GM13976 (cell line): ENCODE data around the gene RAB26.

ENCODE experiments used
- DNase-seq: peaks from one replicate; pipeline ENCODE4 v3.0.0; 2012; ENCODE audit warnings: low spot score
- in situ Hi-C: fragments of 300-500 bp; cut with MboI; formaldehyde crosslinking; loops from one replicate; pipeline ENCODE4 v1.12.0; 2022; ENCODE audit warnings: low sequenced_read_pairs, mixed read lengths, inconsistent platforms; ENCODE audit not compliant: unreplicated experiment
- TF ChIP-seq, protein P1 (sequence below): IDR thresholded peaks from 2 replicates; pipeline ENCODE4 v1.5.1; 2012; ENCODE audit warnings: borderline replicate concordance, mild to moderate bottlenecking; ENCODE audit not compliant: insufficient read depth; ENCODE audit errors: extremely low read depth, missing control alignments, control extremely low read depth

Gene RAB26

GRCh38 chr16:2175454-2175853 lies 27.0 kb downstream of the RAB26 start:
- DNase-seq = no peak
- TF ChIP-seq, protein P1, sequence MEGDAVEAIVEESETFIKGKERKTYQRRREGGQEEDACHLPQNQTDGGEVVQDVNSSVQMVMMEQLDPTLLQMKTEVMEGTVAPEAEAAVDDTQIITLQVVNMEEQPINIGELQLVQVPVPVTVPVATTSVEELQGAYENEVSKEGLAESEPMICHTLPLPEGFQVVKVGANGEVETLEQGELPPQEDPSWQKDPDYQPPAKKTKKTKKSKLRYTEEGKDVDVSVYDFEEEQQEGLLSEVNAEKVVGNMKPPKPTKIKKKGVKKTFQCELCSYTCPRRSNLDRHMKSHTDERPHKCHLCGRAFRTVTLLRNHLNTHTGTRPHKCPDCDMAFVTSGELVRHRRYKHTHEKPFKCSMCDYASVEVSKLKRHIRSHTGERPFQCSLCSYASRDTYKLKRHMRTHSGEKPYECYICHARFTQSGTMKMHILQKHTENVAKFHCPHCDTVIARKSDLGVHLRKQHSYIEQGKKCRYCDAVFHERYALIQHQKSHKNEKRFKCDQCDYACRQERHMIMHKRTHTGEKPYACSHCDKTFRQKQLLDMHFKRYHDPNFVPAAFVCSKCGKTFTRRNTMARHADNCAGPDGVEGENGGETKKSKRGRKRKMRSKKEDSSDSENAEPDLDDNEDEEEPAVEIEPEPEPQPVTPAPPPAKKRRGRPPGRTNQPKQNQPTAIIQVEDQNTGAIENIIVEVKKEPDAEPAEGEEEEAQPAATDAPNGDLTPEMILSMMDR = no peak
- in situ Hi-C loops = no loop called here

- DNase-seq = no peak
- in situ Hi-C loops = no loop called here
- TF ChIP-seq, protein P1 = no peak
These were observed 27.6 kb downstream of the RAB26 start for GRCh38 chr16:2176047-2176446.

DNA sequence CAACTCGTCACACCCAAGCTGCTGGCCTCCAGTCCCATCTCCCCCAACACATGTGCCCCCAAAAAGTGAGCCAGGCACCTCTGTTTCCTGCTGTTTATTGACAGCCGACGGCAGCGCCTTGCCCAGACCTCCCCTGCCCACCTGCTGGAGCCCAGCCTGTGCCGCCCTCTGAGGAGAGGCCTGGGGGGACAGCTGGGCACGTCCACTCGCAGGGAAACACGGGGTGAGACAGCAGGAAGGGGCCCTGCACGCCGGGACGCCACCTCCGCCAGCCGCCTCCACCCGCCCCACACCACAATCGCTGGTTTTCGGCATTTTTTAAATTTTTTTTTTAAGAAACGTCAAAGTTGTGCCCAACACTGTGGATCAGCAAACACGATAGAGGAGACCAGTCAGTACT lies 28.7 kb downstream of the RAB26 start:
- TF ChIP-seq, protein P1 = no peak
- in situ Hi-C loops = no loop called here
- DNase-seq = no peak

DNA sequence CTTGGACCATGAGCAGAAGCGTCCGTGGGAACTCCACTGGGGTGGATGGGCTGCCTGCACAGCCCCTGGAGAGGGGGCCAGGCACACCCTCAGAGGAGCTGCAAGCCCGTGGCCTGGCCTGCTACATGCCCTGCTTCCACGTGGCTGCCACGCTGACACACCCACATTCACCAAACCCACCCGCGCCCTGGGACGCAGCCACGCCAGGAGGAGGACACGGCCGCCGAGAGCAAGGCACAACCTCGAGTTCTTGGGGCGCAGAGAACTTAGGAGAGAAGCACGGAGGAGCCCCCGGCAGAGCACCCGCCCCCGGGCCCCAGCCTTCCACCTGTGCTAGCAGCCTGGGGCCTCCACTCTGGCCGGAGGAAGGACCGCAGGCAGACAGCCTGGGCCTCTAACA lies 29.1 kb downstream of the RAB26 start:
- TF ChIP-seq, protein P1 = no peak

GRCh38 chr16:2178321-2179106 lies 30.1 kb downstream of the RAB26 start:
- in situ Hi-C loops = no loop called here
- peak; percentile 48 for DNase-seq
- TF ChIP-seq, protein P1 = no peak

More for the DNA sequence above, 29.1 kb downstream of the RAB26 start:
- in situ Hi-C loops = no loop called here
- no peak for DNase-seq

- no peak for DNase-seq
- in situ Hi-C loops = no loop called here
- TF ChIP-seq, protein P1 = no peak
These were observed 30.7 kb downstream of the RAB26 start for GRCh38 chr16:2179107-2179501.

DNA sequence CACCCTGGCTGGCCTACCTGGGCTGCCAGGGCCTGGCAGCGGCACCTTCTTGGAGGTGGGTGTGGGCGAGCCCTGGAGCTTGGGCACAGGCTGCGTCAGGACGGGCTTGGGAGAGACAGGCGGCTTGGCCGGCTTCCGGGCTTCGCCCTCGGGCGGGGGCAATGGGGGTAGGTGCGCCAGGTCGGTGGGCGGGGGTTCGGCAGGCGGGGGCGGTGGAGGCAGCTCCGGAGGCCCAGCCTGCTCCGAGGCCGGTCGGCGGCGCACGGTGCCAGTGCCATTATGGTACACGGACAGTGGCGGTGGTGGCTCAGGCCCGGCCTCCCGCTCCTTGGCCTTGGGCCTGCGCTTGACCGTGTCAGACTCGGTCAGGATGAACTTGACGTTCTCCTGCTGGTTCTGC lies 31.2 kb downstream of the RAB26 start:
- DNase-seq = no peak
- in situ Hi-C loops = no loop called here
- TF ChIP-seq, protein P1 = no peak
